Astrocyte of the hippocampus (primary cell): ENCODE data around the gene NAALADL2.
A peak's percentile ranks its signal among the peaks of the same experiment; 100 is the strongest.

ENCODE experiments used
- DNase-seq: peaks from one replicate; pipeline ENCODE4 v3.0.0; 2011; ENCODE audit warnings: low read depth, low spot score

NAALADL2 gene

GRCh38 chr3:175651716-175652115, 792.6 kb downstream of the NAALADL2 start:
- DNase-seq, result no peak

- peak; percentile 22 for DNase-seq
Observed at GRCh38 chr3:175655351-175655750, 796.2 kb downstream of the NAALADL2 start.

GRCh38 chr3:175656461-175656860, 797.3 kb downstream of the NAALADL2 start:
- no peak for DNase-seq

- DNase-seq, result no peak
Observed at GRCh38 chr3:175659670-175660350, 800.7 kb downstream of the NAALADL2 start.

GRCh38 chr3:175662815-175663214, 803.7 kb downstream of the NAALADL2 start:
- no peak for DNase-seq

DNA sequence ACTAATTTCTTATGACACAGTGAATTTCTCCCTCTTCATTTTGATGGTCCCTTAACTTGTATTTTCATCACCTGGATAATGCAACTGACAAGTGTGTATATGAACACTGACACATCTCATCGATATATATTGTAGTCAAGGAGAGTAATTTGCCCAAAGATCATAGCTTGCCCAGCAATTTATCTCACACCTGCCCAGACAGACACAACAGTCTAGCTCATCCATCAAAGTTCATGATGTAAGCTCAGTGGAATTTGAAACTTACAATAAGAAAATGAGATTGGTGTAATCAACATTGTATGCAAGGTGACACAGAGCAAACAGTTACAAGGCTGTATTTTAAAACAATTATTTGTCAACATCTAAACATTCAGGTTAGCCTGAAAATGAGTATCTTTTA, 805.8 kb downstream of the NAALADL2 start:
- peak; percentile 1 for DNase-seq

- peak; percentile 7 for DNase-seq
Observed at GRCh38 chr3:175668300-175668699, 809.2 kb downstream of the NAALADL2 start.

GRCh38 chr3:175670557-175670956, 811.4 kb downstream of the NAALADL2 start:
- no peak for DNase-seq

DNA sequence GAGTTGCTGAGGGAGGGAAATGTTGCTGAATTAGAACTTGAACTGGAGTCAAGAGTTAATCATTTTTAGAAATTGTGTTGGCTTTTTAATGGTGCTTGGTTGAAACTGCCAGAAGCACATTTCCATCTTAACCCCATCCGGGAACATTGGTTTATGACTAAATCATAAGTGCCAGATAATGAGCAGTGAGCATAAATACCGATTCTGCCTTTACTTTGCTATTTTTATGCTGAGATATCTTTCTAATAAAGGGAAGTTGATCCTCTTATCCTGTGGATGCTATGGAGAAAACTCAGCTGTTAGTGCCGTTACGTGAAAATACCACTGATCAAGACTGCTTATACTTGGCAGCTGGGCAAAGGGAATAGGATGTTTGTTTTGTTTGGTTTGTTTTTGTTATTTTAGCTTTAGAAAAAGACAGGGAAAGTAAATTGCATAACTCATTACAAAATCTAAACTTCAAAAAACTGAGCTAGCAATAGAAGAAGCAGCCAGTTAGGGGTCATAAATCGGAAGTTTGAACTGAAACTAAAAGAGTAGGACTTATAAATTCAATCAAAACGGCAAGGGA, 813.1 kb downstream of the NAALADL2 start:
- DNase-seq, result peak; percentile 20

DNA sequence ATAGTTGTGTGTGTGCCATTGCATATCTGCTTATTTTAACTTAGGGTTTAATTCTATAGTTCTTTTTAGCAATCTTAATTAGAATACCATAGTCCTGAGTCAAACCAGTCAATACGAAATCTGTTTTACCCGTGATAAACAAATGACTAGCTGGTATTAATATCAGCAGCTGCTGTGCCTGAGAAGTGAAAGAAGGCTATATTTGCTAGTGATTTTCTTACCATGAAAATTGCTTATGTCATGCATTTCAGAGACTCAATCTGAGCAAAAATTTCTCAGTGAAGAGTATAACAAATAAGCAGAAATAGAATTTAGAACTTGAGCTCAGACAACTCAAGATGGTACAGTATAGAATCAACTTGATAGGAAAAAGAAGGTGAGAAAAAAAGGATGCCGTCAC, 820.4 kb downstream of the NAALADL2 start:
- DNase-seq, result no peak

DNA sequence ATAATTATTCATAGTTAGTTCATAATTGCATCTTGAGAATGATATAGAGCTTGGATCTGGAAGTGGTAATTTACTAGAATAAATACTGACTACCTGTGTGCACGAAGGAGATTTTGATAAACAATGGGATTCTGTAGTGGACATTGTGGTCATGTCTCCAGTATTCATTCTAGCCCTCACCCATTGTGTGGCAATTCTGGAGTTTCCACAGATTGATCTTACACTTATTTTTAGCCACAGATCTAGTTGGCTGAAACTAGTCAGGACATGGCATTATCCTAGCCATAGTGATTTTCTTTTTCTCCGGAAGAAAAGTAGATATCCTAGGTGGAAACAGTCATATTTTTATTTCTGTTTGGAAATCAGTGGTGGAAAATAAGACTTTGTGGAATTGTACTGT, 833.1 kb downstream of the NAALADL2 start:
- DNase-seq, result no peak

GRCh38 chr3:175695251-175695650, 836.1 kb downstream of the NAALADL2 start:
- no peak for DNase-seq

DNA sequence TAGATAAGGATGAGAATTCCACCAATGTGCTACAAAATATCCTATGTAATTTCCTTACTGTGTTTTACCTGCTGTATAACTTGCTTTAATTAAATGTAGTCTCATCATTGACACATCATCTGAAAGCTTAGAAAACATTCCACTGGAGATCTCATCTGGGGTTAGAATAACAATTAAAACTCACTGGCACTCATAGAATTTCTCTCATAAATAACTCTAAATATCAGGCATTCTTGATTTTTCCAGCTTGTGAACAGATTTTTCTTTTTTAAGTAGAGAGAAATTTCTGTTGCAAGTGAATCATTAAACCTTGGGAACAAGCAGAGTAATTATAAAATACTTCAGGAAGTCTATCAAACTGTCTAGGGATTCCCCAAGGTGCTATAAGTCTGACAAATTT, 843.8 kb downstream of the NAALADL2 start:
- DNase-seq, result no peak

- no peak for DNase-seq
Observed at GRCh38 chr3:175704366-175705055, 845.4 kb downstream of the NAALADL2 start.

GRCh38 chr3:175713268-175713667, 854.1 kb downstream of the NAALADL2 start:
- peak; percentile 4 for DNase-seq

DNA sequence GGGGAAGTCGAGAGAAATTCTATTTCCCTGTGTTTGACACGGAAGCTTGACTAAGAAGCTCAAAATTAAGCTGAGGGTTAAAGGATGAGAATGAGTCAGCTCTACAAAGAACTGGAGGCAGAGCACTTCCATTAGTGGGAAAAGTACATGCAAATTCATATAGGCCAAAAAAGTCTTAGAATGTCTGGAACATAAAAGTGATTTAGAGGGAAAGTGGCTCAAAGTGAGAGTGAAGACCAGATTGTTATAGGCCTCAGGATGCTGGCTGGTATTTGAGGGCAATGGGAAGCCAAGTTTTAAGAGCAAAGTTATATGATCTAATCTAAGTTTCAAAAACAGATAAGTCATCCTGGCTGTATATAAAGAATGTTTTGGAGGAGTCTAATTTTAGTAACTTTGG, 857.3 kb downstream of the NAALADL2 start:
- DNase-seq, result no peak

GRCh38 chr3:175726228-175726627, 867.1 kb downstream of the NAALADL2 start:
- no peak for DNase-seq

DNA sequence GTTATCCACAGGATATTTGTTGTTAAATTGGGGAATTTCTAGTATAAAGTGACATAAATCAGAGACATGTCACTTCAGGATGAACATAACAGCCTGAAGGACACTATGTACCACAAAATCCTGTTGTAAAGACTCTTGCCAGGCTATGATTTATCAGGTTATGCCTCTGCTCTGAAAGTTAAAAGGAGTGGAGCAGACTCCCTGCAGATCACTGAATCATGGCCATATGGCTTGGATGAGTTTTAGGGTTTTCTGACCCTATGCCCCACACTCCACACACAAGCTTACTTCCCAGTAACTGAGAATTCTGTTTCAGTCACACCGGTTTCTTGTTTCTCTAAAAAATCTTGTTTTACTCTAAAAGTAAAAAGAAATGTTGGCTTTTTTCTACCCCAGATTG, 869.4 kb downstream of the NAALADL2 start:
- DNase-seq, result no peak

DNA sequence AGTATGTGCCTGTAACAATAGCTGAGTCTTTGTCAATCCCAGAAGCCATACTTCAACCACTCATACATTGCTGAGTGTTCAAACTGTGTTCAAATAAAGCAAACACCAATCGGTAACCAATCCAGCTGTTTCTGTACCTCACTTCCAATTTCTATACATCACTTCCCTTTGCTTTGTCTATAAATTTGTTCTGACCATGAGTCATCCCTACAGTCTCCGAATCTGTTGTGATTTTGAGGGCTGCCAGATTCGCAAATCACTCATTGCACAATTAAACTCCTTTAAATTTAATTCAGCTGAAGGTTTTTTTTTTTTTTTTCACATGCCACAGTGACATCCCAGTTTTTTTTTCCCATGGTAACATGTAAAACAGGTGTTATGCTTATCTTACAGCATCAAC, 870.3 kb downstream of the NAALADL2 start:
- no peak for DNase-seq

- no peak for DNase-seq
Observed at GRCh38 chr3:175731543-175731942, 872.4 kb downstream of the NAALADL2 start.

DNA sequence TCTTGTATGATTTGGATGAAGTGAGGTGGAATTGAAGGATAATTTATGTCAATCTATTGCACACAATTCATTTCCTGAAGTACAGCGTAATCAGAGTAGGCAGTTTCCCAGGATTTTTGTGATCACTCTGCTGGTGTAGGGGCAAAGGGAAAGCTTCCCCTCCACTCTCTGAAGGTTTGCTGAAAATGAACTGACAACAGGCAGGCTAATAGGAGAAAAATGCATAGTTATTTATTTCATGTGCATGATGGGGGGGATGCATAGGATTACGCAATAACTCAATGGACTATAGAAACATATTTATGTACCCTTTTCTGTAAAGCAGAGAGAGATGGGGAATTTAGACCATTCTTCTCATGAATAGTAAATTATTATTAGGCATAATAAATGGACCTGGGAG, 872.9 kb downstream of the NAALADL2 start:
- DNase-seq, result no peak

DNA sequence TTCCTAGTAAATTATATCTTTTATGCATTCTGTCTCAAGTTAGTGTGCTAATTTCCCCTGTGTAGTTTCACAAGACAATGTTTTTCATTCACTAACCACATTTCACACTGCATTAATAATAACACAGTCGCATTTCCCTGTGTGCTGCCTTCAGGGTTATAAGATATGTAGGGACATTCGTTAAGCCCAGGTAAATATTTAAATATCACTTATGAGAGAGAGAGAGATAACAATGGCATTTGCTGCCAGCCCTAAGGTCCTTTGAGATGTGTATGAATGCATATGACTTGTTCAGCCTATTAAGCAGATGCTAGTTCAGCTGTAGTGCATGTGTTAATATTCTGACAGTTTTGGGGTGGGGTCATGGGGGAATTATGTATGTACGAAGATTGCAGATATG, 876.7 kb downstream of the NAALADL2 start:
- DNase-seq, result no peak
